Measurements from ENCODE around the gene TBX2.
"Not testable (repeated sequence)": the region's sequence is repeated elsewhere in the genome, so short reads cannot be mapped to it uniquely, and the experiment has no call there.

TBX2 gene

DNA sequence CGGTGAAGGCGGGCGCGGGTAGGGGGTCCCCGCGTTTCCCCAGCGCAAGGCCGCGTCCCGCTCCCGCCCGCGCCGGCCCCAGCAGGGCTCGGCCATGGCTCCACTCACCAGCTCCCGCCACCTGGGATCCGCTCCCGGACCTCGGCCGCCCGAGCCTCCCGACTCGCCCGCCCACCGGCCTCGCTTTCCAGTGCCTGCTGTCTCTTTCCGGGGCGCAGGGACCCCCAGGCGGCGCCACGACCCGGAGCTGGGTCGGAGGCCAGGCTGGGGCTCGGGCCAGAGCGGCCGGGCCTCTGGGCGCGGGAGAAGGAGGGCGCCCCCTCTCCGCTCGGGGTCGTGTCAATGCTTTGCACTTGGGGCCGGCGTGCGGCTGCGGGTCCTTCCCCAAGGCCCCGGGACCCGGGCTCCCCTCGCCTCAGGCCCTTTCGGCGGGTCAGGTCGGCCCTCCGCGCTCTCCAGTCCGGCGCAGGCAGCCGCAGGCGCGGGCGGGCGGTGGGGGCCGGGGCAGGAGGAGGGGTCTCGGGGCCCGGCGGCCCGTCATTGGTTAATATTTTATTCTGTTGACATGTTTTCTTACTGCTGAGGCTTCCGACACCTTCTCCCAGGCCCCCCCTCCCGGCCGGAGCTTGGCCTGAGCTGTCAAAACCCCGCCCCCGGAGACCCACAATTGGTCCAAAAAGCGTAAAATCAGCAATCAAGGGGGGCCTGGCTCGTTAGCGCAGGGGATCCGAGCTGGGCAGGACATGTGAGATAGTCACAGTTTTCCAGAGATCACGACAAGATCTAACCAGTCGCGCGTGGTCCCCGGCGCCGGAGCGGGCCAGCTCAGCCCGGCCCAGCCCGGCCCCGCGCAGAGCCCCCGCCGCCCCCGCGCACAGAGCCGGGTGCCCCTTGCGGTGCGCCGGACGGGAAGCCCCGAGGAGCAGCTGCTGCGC is at the start of gene TBX2:
Gene TBX2 (plus strand): TSS at position 713 of the 935 bp plus-strand sequence. CDS start 334 bp downstream, outside the sequence.
- no peak for DNase-seq (ENCODE audit: low read depth)

DNA sequence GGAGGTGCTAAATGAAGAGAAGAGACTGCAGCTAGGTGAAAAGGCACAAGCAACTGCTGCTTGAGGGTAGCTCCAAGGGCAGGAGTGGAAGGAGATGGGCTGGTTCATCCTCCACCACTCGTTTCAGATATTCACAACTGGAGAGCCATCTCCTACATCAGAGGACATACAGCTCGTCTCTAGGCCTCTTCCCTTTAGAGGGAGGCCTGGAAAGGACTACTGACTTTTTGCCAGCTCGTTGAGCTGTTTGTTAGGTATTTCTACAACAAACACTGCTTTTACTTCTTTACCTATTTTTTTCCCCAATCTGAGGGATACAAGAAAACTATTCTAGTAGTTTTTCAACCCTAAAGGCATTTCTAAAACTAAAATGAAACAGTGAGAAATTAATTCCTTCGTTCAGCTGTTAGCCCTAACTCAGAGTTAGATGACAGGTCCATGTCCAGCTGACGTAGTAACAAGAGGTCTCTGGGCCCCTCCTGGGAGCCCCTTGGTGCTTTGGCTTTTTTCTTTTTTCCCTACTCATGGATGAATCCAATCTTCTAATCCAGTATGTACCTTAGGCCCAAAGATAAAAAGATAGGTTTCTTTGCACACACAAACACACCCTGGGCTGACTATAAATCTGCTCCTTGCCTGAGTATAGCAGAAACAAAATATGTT is 47.8 kb upstream of the TBX2 start:
- no peak for DNase-seq (ENCODE audit: low read depth)

DNA sequence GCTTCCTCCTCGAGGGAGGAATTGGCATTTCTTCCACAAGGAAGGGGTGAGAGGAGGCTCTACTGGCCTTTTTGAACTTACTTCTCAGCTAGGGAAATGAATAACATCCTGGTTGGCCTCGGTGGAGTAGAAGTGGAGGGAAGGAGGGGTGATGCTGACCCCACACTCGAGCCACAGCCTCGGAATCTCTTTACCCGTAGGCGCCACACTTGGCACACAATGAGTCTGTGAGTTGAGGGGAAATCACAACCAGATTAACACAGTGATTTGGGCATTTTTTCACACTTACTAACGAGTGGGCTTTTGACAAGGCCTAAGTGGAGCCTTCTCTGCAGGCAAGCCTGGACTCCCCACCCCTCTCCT is 47.3 kb upstream of the TBX2 start:
- DNase-seq (ENCODE audit: low read depth), result no peak

DNA sequence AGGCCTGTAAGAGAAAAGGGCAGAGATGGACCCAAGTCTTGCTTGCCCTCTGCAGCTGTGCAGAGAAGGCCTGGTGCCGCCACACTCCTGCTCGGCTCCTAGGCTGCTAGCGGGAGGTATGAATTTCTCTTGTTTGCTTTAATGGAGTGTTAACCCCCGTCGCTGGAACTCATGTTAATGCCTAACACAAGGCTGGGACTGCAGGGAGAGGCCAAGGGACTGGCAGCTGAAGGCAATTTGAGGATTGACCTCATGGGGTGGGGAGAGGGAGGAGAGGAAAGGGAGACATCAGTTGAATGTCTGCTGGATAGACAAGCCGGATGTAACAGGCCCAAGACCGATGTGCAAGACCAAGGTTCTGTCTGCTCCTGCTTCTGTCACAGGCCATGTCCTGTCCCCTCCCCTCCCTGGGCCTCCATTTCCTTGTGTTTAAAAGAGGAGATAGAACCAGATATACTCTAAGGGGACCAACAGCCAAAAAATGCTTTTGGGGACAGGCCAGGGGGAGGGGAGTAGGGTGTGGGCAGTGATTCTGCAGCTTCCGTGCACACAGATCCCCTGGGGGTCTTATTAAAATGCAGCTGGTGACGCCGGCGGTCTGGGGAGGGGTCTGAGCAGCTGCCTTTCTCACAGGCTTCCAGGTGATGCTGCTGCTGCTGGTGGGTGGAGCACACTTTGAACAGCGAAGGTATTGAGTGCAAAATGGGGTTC is 46.7 kb upstream of the TBX2 start:
- DNase-seq (ENCODE audit: low read depth), result no peak

DNA sequence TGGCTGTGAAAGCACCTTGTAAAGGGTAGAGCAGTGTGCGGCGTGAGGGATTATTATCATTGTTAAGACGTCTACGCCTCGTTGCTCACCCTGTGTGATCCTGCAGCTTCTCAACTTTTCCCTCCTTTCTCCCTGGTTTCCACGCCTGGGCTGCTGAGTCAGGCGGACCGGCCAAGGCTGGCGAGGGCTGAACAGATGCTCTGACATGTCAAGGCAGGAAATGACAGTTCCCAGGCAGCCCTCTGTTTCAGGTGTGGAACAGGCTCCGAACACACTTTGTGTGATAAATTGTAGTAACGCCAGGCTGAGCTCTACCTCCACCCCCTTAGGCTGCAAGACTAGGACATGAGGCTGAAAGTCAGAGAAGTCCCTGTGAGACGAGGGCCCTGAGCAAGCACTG is 46.0 kb upstream of the TBX2 start:
- DNase-seq (ENCODE audit: low read depth), result no peak

DNA sequence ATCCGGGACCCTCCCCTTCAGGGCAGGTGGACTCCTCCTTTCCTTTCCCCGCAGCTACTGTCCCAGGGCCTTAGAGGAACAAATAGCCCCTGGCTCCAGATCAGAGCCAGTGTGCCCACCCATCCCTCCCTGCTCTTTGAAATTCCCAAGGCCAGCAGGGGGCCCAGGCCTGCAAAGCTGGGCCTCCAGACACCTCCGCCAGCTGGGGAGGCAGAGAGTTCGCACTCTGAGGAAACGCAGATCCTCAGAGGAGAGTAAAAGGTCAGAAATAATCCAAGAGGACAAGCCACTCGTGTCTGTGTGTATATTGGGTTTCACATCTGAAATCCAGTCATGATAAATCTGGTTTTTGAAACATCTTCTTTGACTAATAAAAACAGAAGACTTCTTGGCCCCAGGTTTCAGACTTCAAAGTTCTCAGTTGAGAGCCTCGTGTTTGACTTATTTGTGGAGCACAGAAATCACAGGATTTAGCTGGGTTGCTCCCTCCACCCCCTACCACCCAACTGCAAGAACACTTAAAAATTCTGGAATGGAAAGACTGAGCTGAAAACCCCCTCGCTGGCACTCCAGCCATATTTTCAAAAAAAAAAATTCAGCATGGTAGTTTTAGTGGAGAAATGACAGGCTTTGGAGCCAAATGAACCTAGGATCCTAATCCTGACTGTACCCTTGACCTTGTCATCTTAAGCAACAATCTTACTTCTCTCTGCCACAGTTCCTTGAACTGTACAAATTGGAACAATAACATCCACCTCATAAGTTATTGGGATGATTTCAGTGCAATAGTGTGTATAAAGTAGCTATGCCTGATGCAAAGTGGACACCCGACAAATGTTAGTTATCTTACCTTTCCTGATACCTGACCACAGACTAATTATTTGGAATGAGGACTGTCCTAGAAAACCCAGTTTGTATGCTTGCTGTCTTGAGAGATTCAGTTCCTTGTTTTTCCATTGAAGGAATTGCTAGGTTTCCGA is 44.5 kb upstream of the TBX2 start:
- no peak for DNase-seq (ENCODE audit: low read depth)

DNA sequence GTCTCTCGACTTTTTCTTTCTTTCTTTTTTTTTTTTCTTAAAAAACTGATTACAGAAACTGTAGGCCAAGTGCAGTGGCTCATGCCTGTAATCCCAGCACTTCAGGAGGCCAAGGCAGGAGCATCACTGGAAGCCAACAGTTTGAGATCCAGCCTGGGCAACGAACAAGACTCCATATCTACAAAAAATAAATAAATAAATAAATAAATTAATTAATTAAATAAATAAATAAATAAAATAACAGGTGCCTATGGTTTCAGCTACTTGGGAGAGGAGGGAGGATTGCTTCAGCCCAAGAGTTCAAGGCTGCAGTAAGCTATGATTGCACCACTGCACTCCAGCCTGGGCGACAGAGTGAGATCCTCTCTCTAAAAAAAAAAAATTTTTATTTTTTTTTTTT is 42.6 kb upstream of the TBX2 start:
- DNase-seq (ENCODE audit: low read depth), result not testable (repeated sequence)

DNA sequence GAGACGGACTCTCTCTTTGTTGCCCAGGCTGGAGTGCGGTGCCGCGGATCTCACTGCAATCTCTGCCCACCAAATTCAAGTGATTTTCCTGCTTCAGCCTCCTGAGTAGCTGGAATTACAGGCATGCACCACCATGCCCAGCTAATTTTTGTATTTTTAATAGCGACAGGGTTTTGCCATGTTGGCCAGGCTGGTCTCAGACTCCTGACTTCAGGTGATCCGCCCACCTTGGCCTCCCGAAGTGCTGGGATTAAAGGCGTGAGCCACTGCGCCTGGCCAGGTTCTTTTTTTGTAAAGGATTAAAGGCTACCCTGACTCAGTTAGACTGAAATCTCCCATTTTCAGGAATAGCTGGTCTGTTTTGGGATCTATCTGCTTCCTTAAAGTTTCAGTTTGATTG is 40.1 kb upstream of the TBX2 start:
- DNase-seq (ENCODE audit: low read depth), result not testable (repeated sequence)

DNA sequence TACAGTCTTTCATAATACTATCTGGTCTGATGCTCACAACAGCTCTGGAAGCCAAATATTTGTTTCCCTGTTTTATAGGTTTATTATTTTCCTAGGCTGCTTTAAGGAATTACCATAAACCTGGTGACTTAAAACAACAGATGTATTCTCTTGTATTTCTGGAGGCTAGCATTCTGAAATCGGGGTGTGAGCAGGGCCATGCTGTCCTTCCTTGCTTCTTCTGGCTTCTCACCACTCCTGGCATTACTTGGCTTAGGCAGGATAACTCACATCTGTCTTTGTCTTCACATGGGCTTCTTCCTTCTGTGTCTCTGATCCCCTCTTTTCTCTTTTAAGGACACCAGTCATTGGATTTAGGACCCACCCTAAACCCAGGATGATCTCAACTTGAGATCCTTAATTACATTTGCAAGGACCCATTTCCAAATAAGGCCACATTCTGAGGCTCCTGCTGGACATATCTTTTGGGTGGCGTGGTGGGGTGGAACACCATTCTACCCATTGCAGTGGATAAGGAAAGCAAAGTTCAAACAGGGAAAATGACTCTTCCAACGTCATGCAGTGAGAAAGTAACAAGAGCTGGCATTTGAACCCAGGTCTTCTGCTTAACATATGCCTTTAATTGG is 39.2 kb upstream of the TBX2 start:
- no peak for DNase-seq (ENCODE audit: low read depth)

DNA sequence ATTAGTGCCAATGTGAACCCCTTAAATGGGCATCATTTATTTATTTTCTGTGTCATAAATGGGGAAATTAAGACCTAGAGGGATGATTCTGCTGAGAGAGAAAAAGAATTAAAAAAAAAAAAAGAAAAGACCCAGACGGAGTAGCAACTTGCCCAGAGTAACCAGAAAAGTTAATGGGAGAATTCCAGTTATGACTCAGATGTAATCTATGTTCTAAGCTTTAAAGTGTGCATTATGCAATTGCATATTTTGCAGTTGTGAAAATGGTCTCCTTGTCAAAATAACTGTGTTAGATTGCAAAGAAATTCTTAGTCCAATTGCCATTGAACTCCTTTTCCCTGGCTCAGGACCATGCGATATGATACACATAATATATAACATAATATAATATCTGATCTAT is 38.6 kb upstream of the TBX2 start:
- DNase-seq (ENCODE audit: low read depth), result no peak

DNA sequence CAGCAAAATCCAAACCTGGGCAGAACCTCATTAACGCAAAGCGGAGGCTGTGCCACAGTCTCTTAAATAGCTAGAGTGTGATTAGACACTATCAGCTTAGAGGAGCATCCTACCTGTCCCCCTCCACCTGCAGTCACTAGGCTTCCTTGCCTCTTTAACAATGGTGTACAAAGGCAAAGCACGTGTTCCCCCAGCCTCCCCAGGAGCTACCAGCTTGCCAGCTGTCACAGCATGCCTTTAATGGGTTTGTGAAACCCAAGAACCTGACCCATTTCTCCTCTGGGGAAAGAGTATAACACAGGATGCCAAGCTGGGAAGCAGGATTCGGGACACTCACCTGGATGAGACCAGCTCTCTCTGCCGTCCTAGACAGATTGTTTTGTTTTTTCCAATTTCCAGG is 37.2 kb upstream of the TBX2 start:
- no peak for DNase-seq (ENCODE audit: low read depth)

DNA sequence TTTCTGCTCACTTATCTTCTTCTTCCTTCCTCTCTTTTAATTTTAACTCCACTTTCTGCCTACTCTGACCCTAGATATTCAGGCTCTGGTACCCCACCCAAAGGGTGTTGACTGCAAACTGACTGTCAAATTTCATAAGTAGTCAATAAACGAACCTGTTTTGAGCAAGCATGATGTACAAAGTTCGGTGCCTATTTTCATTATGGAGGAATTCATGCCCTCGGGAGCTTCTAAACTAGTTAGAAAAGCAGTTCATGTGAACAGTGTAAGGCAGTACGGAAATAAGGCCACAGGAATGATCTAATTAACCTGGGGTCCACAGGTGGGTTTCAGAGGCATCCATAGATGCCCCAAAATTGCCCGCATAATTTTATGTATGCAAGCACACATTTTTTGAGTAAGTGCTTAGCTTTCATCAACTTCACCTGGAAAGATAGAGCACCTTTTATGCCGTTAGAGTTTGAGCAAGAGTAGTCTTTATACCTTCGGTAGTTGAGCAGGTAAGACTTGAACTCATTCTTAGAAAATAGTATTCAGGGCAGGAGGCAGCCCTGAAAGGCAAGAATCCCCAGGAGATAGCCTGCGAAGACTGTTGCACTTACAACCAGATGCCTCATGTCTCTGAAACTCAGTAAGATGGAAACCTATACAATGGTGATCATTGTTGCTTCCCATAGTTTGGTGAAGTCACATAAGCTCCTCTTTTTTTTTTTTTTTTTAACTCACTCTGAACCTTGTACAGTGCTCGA is 36.6 kb upstream of the TBX2 start:
- DNase-seq (ENCODE audit: low read depth), result no peak

DNA sequence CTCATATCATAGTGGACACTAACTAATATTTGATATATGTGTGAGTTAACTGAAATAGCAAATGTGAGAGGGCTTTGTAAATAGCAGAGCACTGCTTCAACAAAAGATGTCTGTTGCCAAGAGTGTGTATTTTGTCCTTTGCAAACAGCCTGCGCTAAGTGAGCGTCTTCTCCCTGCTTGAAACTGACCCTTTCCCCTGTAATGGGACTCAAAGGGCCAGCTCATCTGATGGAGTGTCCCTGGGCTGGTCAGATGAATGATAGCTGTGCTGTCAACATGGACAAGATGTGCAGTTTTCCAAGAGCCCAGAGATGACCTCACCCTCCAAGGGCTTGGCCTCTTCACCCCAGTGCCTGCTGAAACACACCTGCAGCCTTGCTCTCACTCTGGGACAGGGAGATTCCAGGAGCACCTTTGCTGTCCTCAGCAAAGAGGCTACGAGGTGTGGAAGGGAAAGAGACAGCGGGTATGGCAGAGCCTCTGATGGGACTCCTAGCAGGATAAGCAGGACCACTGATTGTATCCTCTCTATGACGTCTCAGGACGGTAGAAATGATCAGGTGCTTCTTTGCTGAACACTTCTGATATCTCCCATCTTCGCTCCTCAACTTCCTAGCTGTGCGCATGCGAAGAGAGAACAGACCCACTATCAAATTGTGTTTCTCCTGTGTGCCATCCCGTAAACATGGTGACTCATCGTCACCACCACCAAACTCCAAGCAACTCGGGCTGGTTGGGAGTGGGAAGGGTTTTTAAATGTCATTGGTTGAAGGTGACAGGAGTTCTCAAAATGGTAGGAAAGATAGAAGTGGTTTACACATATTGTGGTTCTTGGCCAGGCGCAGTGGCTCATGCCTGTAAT is 35.8 kb upstream of the TBX2 start:
- DNase-seq (ENCODE audit: low read depth), result no peak

DNA sequence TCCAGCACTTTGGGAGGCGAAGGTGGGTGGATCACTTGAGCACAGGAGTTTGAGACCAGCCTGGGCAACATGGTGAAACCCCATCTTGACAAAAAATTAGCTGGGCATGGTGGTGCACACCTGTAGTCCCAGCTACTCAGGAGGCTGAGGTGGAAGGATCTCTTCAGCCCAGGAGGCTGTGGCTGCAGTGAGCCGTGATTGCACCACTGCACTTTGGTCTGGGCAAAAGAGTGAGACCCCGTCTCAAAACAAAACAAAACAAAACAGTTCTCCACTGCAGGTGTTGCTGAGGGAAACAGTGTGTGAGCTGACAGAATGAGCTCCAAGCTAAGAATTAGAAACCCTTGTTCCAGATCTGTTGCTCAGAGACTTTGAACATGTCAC is 35.2 kb upstream of the TBX2 start:
- no peak for DNase-seq (ENCODE audit: low read depth)

DNA sequence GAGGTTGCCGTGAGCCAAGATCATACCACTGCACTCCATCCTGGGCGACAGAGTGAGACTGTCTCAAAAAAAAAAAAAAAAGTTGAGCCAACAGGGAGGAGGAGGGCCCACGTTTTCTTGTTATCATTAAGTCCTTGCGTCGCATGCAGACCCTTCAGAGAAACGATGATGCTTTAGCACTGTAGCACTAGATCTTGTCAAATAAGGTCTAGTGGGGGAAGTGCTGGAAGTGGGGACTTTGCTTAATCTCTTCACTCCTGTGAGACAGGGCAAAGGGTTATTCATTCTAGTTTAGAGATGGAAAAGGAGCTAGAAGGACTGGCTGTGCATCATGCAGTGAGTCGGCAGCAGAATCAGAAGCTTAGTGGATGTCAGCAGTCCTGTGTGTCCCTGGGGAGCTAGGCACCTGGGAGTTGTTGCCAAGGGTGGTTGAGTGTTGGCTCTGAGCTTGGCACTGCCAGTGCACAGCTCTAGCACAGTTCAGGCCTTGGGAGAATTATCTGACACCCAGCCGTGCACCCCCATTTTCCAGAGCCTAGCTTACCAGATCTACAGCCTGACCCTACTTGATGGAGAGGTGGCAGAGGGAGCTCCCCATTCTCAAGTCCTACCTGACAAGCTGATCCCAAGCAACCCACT is 33.4 kb upstream of the TBX2 start:
- no peak for DNase-seq (ENCODE audit: low read depth)

DNA sequence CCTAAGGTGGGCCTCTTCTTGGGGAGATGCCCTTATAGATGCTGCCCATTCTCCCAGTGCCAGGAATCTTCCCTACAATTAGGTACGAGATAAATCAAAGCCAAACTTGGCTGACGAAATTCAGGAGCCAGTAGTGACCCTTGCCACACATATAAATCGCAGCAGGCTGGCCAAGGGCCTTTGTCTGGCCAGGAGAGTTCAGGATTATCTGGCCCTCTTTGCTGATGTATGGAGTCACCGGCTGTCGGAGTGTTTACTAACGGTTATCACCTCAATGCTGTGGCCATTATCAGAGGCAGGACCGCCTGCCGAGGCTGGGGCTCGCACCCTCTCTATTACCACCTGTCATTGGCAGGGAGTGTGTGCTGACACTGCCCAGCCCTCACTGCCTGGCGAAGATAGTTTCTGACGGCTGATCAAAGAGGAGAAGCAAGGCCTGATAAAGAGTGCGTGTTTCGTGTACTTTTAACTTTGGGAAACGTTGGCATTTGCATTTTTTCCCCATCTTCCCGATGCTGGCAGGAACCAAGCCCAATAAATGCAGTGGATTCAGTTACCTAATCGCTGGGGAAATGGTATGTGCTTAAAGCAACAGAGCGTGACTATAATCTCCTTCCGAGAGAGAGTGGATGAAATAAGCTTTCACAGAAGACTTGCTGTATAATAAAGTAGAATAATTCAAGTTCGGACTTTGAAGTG is 32.8 kb upstream of the TBX2 start:
- no peak for DNase-seq (ENCODE audit: low read depth)

DNA sequence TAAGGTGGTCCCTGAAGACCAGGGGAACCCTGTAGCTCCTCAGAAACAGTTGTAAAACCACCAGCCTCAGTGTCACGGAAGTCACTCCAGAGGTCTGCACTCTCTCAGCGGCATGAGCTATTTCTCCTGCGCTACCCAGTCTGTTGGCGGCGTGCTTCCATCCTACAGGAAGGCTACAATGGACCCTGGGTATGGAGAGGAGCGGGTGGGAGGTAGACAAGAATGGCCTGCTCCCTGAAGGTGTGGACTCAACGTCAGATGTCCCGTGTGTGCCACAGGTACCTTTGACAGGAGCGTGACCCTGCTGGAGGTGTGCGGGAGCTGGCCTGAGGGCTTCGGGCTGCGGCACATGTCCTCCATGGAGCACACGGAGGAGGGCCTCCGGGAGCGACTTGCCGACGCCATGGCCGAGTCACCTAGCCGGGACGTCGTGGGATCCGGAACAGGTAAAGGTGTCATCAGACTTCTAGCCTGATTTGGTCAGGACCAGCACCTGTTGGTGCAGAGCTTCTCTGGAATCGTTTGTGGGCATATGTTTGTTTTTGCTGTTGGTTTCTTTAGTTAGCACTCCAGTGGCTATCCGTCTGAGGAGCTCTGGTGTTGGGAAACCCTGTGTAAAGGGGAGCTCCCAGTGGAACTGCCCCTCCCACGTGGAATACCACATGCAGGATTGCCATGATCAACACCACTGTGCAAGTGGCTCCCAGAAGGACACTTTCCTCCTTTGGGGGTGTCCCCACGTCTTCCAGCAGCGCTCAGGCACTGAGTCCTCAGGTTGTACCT is 31.4 kb upstream of the TBX2 start:
- DNase-seq (ENCODE audit: low read depth), result no peak
